HepG2 (cell line): ENCODE data around the gene SHC3. TPM values are rescaled to one million over a fixed set of nuclear protein-coding genes. Genes with fewer than 3 reads are reported as not detected.

Source experiments
- polyA plus RNA-seq, 8 experiments: library from polyadenylated mRNA; depleted of rRNA in 3 of 8; stranded (reverse) in 7 of 8; unstranded in 1 of 8; fragments of >200 nt; fragmentation: Illumina TruSeq in 4 of 8; extraction: Trizol in 4 of 8; gene quantifications; 2 replicates each; pipeline versions ENCODE4 v1.2.1 to v1.2.3, GENCODE V29; 2011 to 2016; ENCODE audit warnings: low read depth in 4 of 8, missing spikeins in 1 of 8, mixed read lengths in 1 of 8; ENCODE audit not compliant: insufficient read depth in 1 of 8
- total RNA-seq, 5 experiments: library from RNA; depleted of rRNA; stranded (reverse); fragments of >200 nt; fragmentation: Illumina TruSeq; extraction: Trizol; gene quantifications; 2 replicates each; pipeline ENCODE4 v1.2.3, GENCODE V29; 2016; ENCODE audit warnings: low read depth in 1 of 5
- TF ChIP-seq, protein P1 (sequence below): sonication (generic); formaldehyde crosslinking; IDR thresholded peaks from 2 replicates; pipeline ENCODE4 v1.4.0; 2020; ENCODE audit warnings: mild to moderate bottlenecking, missing genetic modification reagents, borderline replicate concordance
- TF ChIP-seq, protein P2 (sequence below), 2 experiments: IDR thresholded peaks; 2 replicates each; pipeline ENCODE4 v1.6.1; 2011 to 2012; ENCODE audit warnings: low read length in 2 of 2, borderline replicate concordance in 1 of 2, low read depth in 1 of 2, mild to moderate bottlenecking in 1 of 2, moderate library complexity in 1 of 2

SHC3 gene
- total and polyA plus RNA-seq, 2 of the 13 experiments (the other 11 are each of a cell fraction or from before 2014, with no cell fraction given): 0.09 to 0.89 TPM

DNA sequence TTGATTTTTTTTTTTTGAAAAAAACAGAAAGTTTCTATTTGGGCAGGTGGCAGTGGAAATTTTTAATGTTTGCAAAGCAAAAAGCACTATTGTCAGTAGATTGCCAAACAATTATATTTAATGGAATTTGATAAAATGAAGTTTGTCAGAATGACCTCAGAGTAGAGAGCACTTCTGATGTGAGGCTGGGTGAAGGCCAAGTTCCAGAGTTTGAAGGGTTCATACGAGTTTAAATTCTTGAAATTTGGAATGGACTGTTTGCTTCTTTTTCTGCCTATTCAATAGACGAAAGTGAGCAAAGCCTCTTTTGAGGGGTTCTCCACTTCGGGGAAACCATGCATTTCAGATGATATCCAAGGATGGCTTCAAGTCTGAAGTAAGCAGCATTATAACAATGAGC, 7.4 kb downstream of the SHC3 start (continued):
- TF ChIP-seq, protein P1, sequence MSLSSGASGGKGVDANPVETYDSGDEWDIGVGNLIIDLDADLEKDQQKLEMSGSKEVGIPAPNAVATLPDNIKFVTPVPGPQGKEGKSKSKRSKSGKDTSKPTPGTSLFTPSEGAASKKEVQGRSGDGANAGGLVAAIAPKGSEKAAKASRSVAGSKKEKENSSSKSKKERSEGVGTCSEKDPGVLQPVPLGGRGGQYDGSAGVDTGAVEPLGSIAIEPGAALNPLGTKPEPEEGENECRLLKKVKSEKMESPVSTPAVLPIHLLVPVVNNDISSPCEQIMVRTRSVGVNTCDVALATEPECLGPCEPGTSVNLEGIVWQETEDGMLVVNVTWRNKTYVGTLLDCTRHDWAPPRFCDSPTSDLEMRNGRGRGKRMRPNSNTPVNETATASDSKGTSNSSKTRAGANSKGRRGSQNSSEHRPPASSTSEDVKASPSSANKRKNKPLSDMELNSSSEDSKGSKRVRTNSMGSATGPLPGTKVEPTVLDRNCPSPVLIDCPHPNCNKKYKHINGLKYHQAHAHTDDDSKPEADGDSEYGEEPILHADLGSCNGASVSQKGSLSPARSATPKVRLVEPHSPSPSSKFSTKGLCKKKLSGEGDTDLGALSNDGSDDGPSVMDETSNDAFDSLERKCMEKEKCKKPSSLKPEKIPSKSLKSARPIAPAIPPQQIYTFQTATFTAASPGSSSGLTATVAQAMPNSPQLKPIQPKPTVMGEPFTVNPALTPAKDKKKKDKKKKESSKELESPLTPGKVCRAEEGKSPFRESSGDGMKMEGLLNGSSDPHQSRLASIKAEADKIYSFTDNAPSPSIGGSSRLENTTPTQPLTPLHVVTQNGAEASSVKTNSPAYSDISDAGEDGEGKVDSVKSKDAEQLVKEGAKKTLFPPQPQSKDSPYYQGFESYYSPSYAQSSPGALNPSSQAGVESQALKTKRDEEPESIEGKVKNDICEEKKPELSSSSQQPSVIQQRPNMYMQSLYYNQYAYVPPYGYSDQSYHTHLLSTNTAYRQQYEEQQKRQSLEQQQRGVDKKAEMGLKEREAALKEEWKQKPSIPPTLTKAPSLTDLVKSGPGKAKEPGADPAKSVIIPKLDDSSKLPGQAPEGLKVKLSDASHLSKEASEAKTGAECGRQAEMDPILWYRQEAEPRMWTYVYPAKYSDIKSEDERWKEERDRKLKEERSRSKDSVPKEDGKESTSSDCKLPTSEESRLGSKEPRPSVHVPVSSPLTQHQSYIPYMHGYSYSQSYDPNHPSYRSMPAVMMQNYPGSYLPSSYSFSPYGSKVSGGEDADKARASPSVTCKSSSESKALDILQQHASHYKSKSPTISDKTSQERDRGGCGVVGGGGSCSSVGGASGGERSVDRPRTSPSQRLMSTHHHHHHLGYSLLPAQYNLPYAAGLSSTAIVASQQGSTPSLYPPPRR (CRISPR knock-in tag): no peak
- TF ChIP-seq, protein P2, sequence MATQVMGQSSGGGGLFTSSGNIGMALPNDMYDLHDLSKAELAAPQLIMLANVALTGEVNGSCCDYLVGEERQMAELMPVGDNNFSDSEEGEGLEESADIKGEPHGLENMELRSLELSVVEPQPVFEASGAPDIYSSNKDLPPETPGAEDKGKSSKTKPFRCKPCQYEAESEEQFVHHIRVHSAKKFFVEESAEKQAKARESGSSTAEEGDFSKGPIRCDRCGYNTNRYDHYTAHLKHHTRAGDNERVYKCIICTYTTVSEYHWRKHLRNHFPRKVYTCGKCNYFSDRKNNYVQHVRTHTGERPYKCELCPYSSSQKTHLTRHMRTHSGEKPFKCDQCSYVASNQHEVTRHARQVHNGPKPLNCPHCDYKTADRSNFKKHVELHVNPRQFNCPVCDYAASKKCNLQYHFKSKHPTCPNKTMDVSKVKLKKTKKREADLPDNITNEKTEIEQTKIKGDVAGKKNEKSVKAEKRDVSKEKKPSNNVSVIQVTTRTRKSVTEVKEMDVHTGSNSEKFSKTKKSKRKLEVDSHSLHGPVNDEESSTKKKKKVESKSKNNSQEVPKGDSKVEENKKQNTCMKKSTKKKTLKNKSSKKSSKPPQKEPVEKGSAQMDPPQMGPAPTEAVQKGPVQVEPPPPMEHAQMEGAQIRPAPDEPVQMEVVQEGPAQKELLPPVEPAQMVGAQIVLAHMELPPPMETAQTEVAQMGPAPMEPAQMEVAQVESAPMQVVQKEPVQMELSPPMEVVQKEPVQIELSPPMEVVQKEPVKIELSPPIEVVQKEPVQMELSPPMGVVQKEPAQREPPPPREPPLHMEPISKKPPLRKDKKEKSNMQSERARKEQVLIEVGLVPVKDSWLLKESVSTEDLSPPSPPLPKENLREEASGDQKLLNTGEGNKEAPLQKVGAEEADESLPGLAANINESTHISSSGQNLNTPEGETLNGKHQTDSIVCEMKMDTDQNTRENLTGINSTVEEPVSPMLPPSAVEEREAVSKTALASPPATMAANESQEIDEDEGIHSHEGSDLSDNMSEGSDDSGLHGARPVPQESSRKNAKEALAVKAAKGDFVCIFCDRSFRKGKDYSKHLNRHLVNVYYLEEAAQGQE (IDR thresholded peaks at IDR 0.05; ENCODE audit: borderline replicate concordance in 1 of 2, low read depth in 1 of 2, low read length in 2 of 2): no peak
